H1 (cell line): Measurements from ENCODE around the gene SMIM24. TPM values are rescaled to one million over a fixed set of nuclear protein-coding genes. Genes with fewer than 3 reads are reported as not detected.

Experiments used
- CTCF ChIA-PET: fragments of 300-600 bp; sonication (Branson Sonifier 250); formaldehyde crosslinking; loops from one replicate; lab custom pipeline; 2021; ENCODE audit not compliant: partially characterized antibody; lab: Charles Lee
- POLR2A ChIA-PET: fragments of 300-600 bp; sonication (Branson Sonifier 250); formaldehyde crosslinking; loops from one replicate; lab custom pipeline; 2021; ENCODE audit warnings: inconsistent platforms; ENCODE audit not compliant: partially characterized antibody; lab: Charles Lee
- DNase-seq, 2 experiments: peaks; one replicate each; pipeline versions ENCODE4 v3.0.0 to v3.0.0-alpha.2; 2010 to 2022; ENCODE audit warnings: low spot score in 2 of 2, low read depth in 1 of 2, mixed read lengths in 1 of 2
- FAIRE-seq: peaks from 2 replicates; lab custom pipeline; 2011; peaks lifted over from hg19 to GRCh38; lab: Jason Lieb, UNC
- H2AFZ ChIP-seq: 2 replicates; pipeline ENCODE4 v1.8.1; 2012; ENCODE audit warnings: low read length, inconsistent platforms
- H2AK5ac ChIP-seq: 2 replicates; pipeline ENCODE4 v1.6.1; 2013; ENCODE audit warnings: low read depth, low read length
- H2BK120ac ChIP-seq: replicated peaks from 2 replicates; pipeline ENCODE3; 2013; ENCODE audit warnings: low read depth, low read length, inconsistent platforms
- H2BK12ac ChIP-seq: 2 replicates; pipeline ENCODE4 v1.6.1; 2013; ENCODE audit warnings: low read depth, low read length
- H2BK15ac ChIP-seq: 2 replicates; pipeline ENCODE4 v1.6.1; 2013; ENCODE audit warnings: low read length
- H2BK20ac ChIP-seq: 2 replicates; pipeline ENCODE4 v1.6.1; 2013; ENCODE audit warnings: low read length
- H2BK5ac ChIP-seq: 2 replicates; pipeline ENCODE4 v1.6.1; 2013; ENCODE audit warnings: low read depth, low read length
- H3K14ac ChIP-seq: 2 replicates; pipeline ENCODE4 v1.6.1; 2013; ENCODE audit warnings: inconsistent platforms; ENCODE audit not compliant: insufficient read length
- H3K18ac ChIP-seq: 2 replicates; pipeline ENCODE4 v1.6.1; 2013; ENCODE audit warnings: low read length; ENCODE audit errors: extremely low read depth
- H3K23ac ChIP-seq: 2 replicates; pipeline ENCODE4 v1.6.1; 2013; ENCODE audit warnings: inconsistent platforms; ENCODE audit not compliant: insufficient read length
- H3K23me2 ChIP-seq: 2 replicates; pipeline ENCODE4 v1.6.1; 2013; ENCODE audit warnings: low read depth, low read length
- H3K27ac ChIP-seq: 2 replicates; pipeline ENCODE4 v1.6.1; 2011; ENCODE audit warnings: low read depth, low read length, inconsistent platforms
- H3K27me3 ChIP-seq, 4 experiments: replicated peaks in 1 of 4; 1 replicate in 1 of 4; 2 replicates in 3 of 4; pipeline versions ENCODE4 v1.6.1 to v1.8.1; 2011 to 2013; ENCODE audit warnings: low read length in 3 of 4, mild to moderate bottlenecking in 3 of 4, inconsistent platforms in 2 of 4, mixed read lengths in 2 of 4, moderate library complexity in 1 of 4; ENCODE audit not compliant: control insufficient read depth in 3 of 4, insufficient read depth in 3 of 4; ENCODE audit errors: extremely low read depth in 1 of 4
- H3K36me3 ChIP-seq, 4 experiments: 2 replicates each; pipeline versions ENCODE4 v1.6.1 to v1.8.1; 2011 to 2013; ENCODE audit warnings: mild to moderate bottlenecking in 4 of 4, low read length in 3 of 4, moderate library complexity in 2 of 4, control low read depth in 1 of 4, inconsistent platforms in 1 of 4; ENCODE audit not compliant: insufficient read depth in 4 of 4, control insufficient read depth in 2 of 4
- H3K4ac ChIP-seq: replicated peaks from 2 replicates; pipeline ENCODE3; 2013; ENCODE audit warnings: low read length, low read depth, mixed read lengths, inconsistent platforms; ENCODE audit not compliant: insufficient read length
- H3K4me1 ChIP-seq, 4 experiments: replicated peaks in 1 of 4; 1 replicate in 1 of 4; 2 replicates in 3 of 4; pipeline versions ENCODE4 v1.6.1 to v1.8.1; 2011 to 2013; ENCODE audit warnings: low read length in 3 of 4, inconsistent platforms in 2 of 4, mixed read lengths in 1 of 4; ENCODE audit not compliant: insufficient read depth in 4 of 4, control insufficient read depth in 3 of 4
- H3K4me2 ChIP-seq, 2 experiments: 2 replicates each; pipeline versions ENCODE4 v1.6.1 to v1.8.1; 2011 to 2013; ENCODE audit warnings: low read depth in 2 of 2, low read length in 2 of 2, control low read depth in 1 of 2, inconsistent platforms in 1 of 2, mild to moderate bottlenecking in 1 of 2; ENCODE audit not compliant: insufficient read depth in 1 of 2
- H3K4me3 ChIP-seq, 4 experiments: fragments of 200-600, 300-600 bp in 1 of 4; sonication (generic), shearing (Covaris generic), sonication (Bioruptor Twin) in 1 of 4; 2 replicates each; pipeline versions ENCODE4 v1.5.1 to v1.8.1; 2011 to 2016; ENCODE audit warnings: low read length in 4 of 4, low read depth in 3 of 4, control low read depth in 2 of 4, inconsistent platforms in 2 of 4, mild to moderate bottlenecking in 2 of 4, mixed read lengths in 1 of 4, moderate library complexity in 1 of 4; ENCODE audit not compliant: insufficient read depth in 2 of 4; ENCODE audit errors: extremely low read depth in 1 of 4
- H3K56ac ChIP-seq: replicated peaks from 2 replicates; pipeline ENCODE3; 2013; ENCODE audit warnings: low read depth, mild to moderate bottlenecking, mixed read lengths, low read length, inconsistent platforms; ENCODE audit not compliant: insufficient read length
- H3K79me1 ChIP-seq: 2 replicates; pipeline ENCODE4 v1.6.1; 2013; ENCODE audit warnings: low read depth, low read length, control low read depth
- H3K79me2 ChIP-seq, 2 experiments: 2 replicates each; pipeline versions ENCODE4 v1.6.1 to v1.8.1; 2012 to 2013; ENCODE audit warnings: low read length in 2 of 2, mild to moderate bottlenecking in 2 of 2, inconsistent platforms in 1 of 2; ENCODE audit not compliant: insufficient read depth in 2 of 2, control insufficient read depth in 1 of 2
- H3K9ac ChIP-seq, 4 experiments: replicated peaks in 1 of 4; 1 replicate in 1 of 4; 2 replicates in 3 of 4; pipeline versions ENCODE4 v1.6.1 to v1.8.1; 2011 to 2013; ENCODE audit warnings: low read depth in 3 of 4, low read length in 3 of 4, control low read depth in 2 of 4, mild to moderate bottlenecking in 2 of 4, moderate library complexity in 2 of 4, inconsistent platforms in 1 of 4; ENCODE audit errors: extremely low read depth in 1 of 4
- H3K9me3 ChIP-seq, 2 experiments: 2 replicates each; pipeline versions ENCODE4 v1.6.1 to v1.8.1; 2012 to 2013; ENCODE audit warnings: mild to moderate bottlenecking in 2 of 2, moderate library complexity in 2 of 2, control low read depth in 1 of 2, inconsistent platforms in 1 of 2, low read depth in 1 of 2, low read length in 1 of 2, mixed read lengths in 1 of 2; ENCODE audit not compliant: insufficient read depth in 2 of 2
- H4K20me1 ChIP-seq, 2 experiments: replicated peaks in 1 of 2; 2 replicates each; pipeline versions ENCODE3 to v1.8.1; 2011 to 2013; ENCODE audit warnings: inconsistent platforms in 2 of 2, low read length in 2 of 2, mild to moderate bottlenecking in 1 of 2; ENCODE audit not compliant: insufficient read depth in 2 of 2, control insufficient read depth in 1 of 2
- H4K5ac ChIP-seq: 2 replicates; pipeline ENCODE4 v1.6.1; 2013; ENCODE audit warnings: low read length, low read depth, mixed read lengths, inconsistent platforms; ENCODE audit not compliant: insufficient read length
- H4K8ac ChIP-seq: 2 replicates; pipeline ENCODE4 v1.8.0; 2013; ENCODE audit warnings: mild to moderate bottlenecking, moderate library complexity, low read length, inconsistent platforms; ENCODE audit not compliant: insufficient read depth; ENCODE audit errors: extremely low read depth
- H4K91ac ChIP-seq: replicated peaks from 2 replicates; pipeline ENCODE3; 2013; ENCODE audit warnings: low read length, mixed read lengths, inconsistent platforms; ENCODE audit not compliant: insufficient read length
- KDM1A ChIP-seq: fragments of 200-600, 300-600 bp; sonication (generic); IDR thresholded peaks from 2 replicates; pipeline ENCODE4 v1.7.1; 2016; ENCODE audit warnings: mild to moderate bottlenecking, low read length, borderline replicate concordance
- POLR2A ChIP-seq, 2 experiments: IDR thresholded peaks; 1 replicate in 1 of 2; 2 replicates in 1 of 2; pipeline ENCODE4 v1.6.1; 2011; ENCODE audit warnings: low read depth in 2 of 2, low read length in 2 of 2, mild to moderate bottlenecking in 2 of 2; ENCODE audit errors: control extremely low read depth in 1 of 2
- SIRT6 ChIP-seq: IDR thresholded peaks from one replicate; pipeline ENCODE4 v1.7.1; 2012; ENCODE audit warnings: low read length, inconsistent platforms
- WGBS, 2 experiments: shearing (Covaris generic) in 1 of 2; methylation state at CpG; one replicate each; pipeline versions ENCODE4 v1.1.6 to v1.1.7; 2013 to 2015; ENCODE audit warnings: low lambda C conversion rate in 2 of 2, mixed read lengths in 2 of 2, inconsistent platforms in 1 of 2, low coverage in 1 of 2, missing lambda C conversion rate in 1 of 2; ENCODE audit not compliant: insufficient replicate concordance in 2 of 2, insufficient coverage in 1 of 2, insufficient read length in 1 of 2; ENCODE audit errors: extremely low coverage in 1 of 2, missing lambda C conversion rate in 1 of 2; 5-methylcytosine and 5-hydroxymethylcytosine counted together
- polyA plus RNA-seq, 7 experiments: library from polyadenylated mRNA; depleted of rRNA in 3 of 7; stranded (reverse) in 5 of 7; unstranded in 2 of 7; fragments of >200 nt in 5 of 7; fragments of 200-250 nt in 2 of 7; gene quantifications; 1 replicate in 5 of 7; 2 replicates in 1 of 7; 4 replicates in 1 of 7; pipeline versions ENCODE4 v1.2.1 to v1.2.3, GENCODE V29; 2011 to 2013; ENCODE audit warnings: missing spikeins in 2 of 7, mixed read lengths in 2 of 7
- total RNA-seq: library from RNA; stranded (reverse); fragmentation: NEBNext Ultra II Directional; extraction: Animal tissue kit (Norgen Biotek cat#: 25700); gene quantifications from 2 replicates; pipeline ENCODE4 v1.2.1, GENCODE V29; 2021

Gene SMIM24
- total and polyA plus RNA-seq, 2 of the 8 experiments (the other 6 are each of a cell fraction or from before 2014, with no cell fraction given): 3.8 to 4.5 TPM

GRCh38 chr19:3527238-3527910 is 47.0 kb upstream of the SMIM24 start:
- peaks cover 0 to 1% of the 10 kb centered on the region in 2 experiments; a peak in 1 of 4 replicates for H3K79me2 ChIP-seq

More at GRCh38 chr19:3527238-3527910, 47.0 kb upstream of the SMIM24 start:
- Histone ChIP-seq H2AK5ac (no peak overlapping the region), H3K14ac (no peak overlapping the region), H3K23me2 (peaks cover 9% of the 10 kb centered on the region; the same call in 1 of the 2 replicates), H2AFZ (no peak overlapping the region), H3K18ac (no peak overlapping the region), H3K23ac (no peak overlapping the region), H2BK5ac (no peak overlapping the region), H2BK120ac (no peak overlapping the region), H4K20me1 (peaks cover 0 to 9% of the 10 kb centered on the region in 2 experiments), H3K9ac (no peak overlapping the region), H3K79me1 (no peaks in the 10 kb centered on the region), H3K56ac (no peak overlapping the region), H4K91ac (no peak overlapping the region), H3K36me3 (peaks cover 6 to 22% (median 14%) of the 10 kb centered on the region in 4 experiments; a peak in 6 of 8 replicates), H3K4ac (no peak overlapping the region), H3K27ac (no peak overlapping the region), H3K4me3 (no peak overlapping the region), H2BK15ac (no peak overlapping the region), H3K4me1 (no peaks in the 10 kb centered on the region; a peak in 1 of 7 replicates), H3K9me3 (no peaks in the 10 kb centered on the region), H3K27me3 (no peaks in the 10 kb centered on the region), H2BK12ac (no peak overlapping the region), H2BK20ac (no peak overlapping the region), H4K5ac (no peak overlapping the region), H4K8ac (no peak overlapping the region), H3K4me2 (no peak overlapping the region)
- TF ChIP-seq POLR2A (IDR thresholded peaks at IDR 0.05; ENCODE audit: control extremely low read depth in 1 of 2, low read depth in 2 of 2, low read length in 2 of 2) (no peak), KDM1A (no peak), SIRT6 (no peak)
- DNase-seq (no peak), FAIRE-seq (no peak)
- 92% methylated on average over 20 of the region's 21 CpGs; no CpG with 5 or more reads in 1 of the 2 experiments for WGBS, 2 experiments
- POLR2A ChIA-PET: interaction anchor here (0.9 to 4.3 kb wide), 6 partner anchors 10 to 34 kb away, joined by 3 to 30 read pairs (median 4); partner anchors contain the start of gene TEKTIP1
- CTCF ChIA-PET: interaction anchor here (0.6 to 2.2 kb wide), 11 partner anchors 8 to 132 kb away, joined by 3 to 16 read pairs (median 4); partner anchors contain the start of gene TEKTIP1
